ENCODE measurements around the gene SELENOT. TPM values are rescaled to one million over a fixed set of nuclear protein-coding genes. Genes with fewer than 3 reads are reported as not detected.

SELENOT gene
- total RNA-seq, 1 experiment from 2014 or later, result 48.3 TPM

DNA sequence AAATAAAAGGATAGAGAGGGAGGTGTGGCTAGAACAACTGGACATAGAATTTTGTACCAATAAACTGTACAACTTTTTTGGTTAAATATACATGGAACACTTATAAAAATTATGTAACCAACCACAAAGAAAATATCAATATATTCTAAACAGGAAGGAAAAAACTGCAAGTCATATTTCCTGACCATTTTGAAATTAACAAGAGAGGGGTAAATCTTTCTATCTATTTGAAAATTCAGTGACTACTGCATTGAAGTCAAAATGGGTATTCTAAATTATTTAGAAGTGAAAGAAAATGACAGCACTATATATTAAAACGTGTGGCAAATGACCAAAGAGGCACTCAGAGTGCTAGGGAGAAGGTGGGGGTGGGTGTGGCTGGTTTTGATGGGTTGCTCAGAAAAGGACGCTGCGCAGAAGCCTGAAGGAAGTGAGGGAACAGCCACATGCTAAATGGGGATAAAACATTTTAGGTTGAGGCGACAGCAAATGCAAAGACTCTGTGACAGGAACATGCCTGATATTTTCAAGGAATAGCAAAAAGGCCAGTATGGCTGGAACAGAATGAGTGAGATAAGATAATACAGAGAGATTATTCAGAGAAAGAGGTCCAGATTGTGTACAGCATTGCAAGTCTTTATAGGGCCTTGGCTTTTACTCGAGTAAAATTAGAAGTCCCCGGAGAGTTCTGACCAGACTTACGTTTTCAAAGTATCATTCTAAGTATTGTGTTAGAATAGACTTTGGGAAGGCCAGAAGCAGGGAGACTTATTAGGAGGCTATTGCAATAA lies 59.5 kb downstream of the SELENOT start (continued):
- no peak for TF ChIP-seq IRF2 (CRISPR knock-in tag; IDR thresholded peaks at IDR 0.05; ENCODE audit: borderline replicate concordance, low read depth)
- TF ChIP-seq FOXK1 (CRISPR knock-in tag; IDR thresholded peaks at IDR 0.05), result no peak
- TF ChIP-seq OVOL2 (CRISPR knock-in tag; IDR thresholded peaks at IDR 0.05; ENCODE audit: borderline replicate concordance), result no peak
- TF ChIP-seq ZNF232 (CRISPR knock-in tag; IDR thresholded peaks at IDR 0.05), result no peak

DNA sequence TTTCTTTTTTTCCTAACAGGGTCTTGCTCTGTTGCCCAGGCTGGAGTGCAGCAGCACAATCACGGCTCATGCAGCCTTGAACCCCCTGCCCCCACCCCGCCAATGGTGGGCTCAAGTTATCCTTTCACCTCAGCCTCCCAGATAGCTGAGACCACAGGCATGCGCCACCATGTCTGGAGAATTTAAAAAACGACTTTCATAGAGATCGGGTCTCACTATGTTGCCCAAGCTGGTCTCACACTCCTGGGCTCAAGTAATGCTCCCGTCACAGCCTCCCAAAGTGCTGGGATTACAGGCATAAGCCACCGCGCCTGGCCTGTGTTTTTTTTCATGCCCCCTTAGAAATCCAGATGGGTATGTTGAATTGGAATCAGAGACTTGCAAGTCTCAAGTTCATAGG lies 60.3 kb downstream of the SELENOT start:
- TF ChIP-seq ZNF121 (CRISPR knock-in tag; IDR thresholded peaks at IDR 0.05), result peak; percentile 61; the same call in 1 of the 2 replicates
- TF ChIP-seq FOXK1 (CRISPR knock-in tag; IDR thresholded peaks at IDR 0.05), result no peak
- H3K27ac Mint-ChIP-seq, result no peak overlapping the region
- CTCF ChIA-PET, result no interaction called here
- DNase-seq (ENCODE audit: low spot score), result no peak
- POLR2A ChIA-PET, result no interaction called here
- ATAC-seq, result no peak
- H3K27me3 Mint-ChIP-seq (ENCODE audit: low read depth), result no peaks in the 10 kb centered on the region
- H3K4me3 Mint-ChIP-seq, result no peak overlapping the region
- no peaks in the 10 kb centered on the region for H3K36me3 Mint-ChIP-seq
- H3K9me3 Mint-ChIP-seq, result no peaks in the 10 kb centered on the region
- H3K4me1 Mint-ChIP-seq, result no peaks in the 10 kb centered on the region

DNA sequence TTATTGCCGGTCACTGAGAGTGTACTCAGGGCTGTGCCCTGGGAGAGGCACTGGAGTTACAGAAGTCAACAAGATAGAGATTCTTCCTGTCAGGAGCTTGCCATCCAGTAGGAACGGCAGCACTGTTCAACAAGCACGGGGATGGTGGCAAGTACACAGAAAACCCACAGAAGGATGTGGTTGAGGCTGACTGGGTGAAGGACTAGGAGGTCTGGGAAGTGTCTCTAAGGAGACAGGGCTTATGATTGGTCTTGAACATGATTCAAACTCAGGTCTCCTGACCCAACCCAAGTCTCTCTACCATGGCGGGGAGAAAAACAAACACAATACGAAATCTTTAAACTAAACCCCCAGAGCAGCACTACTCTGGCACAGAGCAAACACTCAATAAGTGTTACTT lies 63.0 kb downstream of the SELENOT start:
- no peaks in the 10 kb centered on the region for H3K9me3 Mint-ChIP-seq
- POLR2A ChIA-PET, result no interaction called here
- CTCF ChIA-PET, result interaction anchor here (0.5 to 0.7 kb wide), 2 partner anchors 440 to 1159 kb away, joined by 3 to 4 read pairs; no protein-coding TSS in a partner anchor
- H3K27ac Mint-ChIP-seq, result no peak overlapping the region
- TF ChIP-seq CREB1 (CRISPR knock-in tag; IDR thresholded peaks at IDR 0.05) (no peak), NR3C1 (CRISPR knock-in tag; conservative IDR thresholded peaks at IDR 0.05; ENCODE audit: low read depth) (no peak), TEAD4 (CRISPR knock-in tag; IDR thresholded peaks at IDR 0.05) (no peak), GABPB1 (CRISPR knock-in tag; IDR thresholded peaks at IDR 0.05) (no peak), SMAD3 (CRISPR knock-in tag; IDR thresholded peaks at IDR 0.05; ENCODE audit: borderline replicate concordance) (no peak), TP53 (CRISPR knock-in tag; IDR thresholded peaks at IDR 0.05) (no peak), ZNF219 (CRISPR knock-in tag; IDR thresholded peaks at IDR 0.05; ENCODE audit: borderline replicate concordance) (no peak)
- TF ChIP-seq, protein P1, sequence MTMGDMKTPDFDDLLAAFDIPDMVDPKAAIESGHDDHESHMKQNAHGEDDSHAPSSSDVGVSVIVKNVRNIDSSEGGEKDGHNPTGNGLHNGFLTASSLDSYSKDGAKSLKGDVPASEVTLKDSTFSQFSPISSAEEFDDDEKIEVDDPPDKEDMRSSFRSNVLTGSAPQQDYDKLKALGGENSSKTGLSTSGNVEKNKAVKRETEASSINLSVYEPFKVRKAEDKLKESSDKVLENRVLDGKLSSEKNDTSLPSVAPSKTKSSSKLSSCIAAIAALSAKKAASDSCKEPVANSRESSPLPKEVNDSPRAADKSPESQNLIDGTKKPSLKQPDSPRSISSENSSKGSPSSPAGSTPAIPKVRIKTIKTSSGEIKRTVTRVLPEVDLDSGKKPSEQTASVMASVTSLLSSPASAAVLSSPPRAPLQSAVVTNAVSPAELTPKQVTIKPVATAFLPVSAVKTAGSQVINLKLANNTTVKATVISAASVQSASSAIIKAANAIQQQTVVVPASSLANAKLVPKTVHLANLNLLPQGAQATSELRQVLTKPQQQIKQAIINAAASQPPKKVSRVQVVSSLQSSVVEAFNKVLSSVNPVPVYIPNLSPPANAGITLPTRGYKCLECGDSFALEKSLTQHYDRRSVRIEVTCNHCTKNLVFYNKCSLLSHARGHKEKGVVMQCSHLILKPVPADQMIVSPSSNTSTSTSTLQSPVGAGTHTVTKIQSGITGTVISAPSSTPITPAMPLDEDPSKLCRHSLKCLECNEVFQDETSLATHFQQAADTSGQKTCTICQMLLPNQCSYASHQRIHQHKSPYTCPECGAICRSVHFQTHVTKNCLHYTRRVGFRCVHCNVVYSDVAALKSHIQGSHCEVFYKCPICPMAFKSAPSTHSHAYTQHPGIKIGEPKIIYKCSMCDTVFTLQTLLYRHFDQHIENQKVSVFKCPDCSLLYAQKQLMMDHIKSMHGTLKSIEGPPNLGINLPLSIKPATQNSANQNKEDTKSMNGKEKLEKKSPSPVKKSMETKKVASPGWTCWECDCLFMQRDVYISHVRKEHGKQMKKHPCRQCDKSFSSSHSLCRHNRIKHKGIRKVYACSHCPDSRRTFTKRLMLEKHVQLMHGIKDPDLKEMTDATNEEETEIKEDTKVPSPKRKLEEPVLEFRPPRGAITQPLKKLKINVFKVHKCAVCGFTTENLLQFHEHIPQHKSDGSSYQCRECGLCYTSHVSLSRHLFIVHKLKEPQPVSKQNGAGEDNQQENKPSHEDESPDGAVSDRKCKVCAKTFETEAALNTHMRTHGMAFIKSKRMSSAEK (CRISPR knock-in tag; IDR thresholded peaks at IDR 0.05; ENCODE audit: borderline replicate concordance), result no peak
- TF ChIP-seq, protein P2, sequence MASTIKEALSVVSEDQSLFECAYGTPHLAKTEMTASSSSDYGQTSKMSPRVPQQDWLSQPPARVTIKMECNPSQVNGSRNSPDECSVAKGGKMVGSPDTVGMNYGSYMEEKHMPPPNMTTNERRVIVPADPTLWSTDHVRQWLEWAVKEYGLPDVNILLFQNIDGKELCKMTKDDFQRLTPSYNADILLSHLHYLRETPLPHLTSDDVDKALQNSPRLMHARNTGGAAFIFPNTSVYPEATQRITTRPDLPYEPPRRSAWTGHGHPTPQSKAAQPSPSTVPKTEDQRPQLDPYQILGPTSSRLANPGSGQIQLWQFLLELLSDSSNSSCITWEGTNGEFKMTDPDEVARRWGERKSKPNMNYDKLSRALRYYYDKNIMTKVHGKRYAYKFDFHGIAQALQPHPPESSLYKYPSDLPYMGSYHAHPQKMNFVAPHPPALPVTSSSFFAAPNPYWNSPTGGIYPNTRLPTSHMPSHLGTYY (CRISPR knock-in tag; IDR thresholded peaks at IDR 0.05), result no peak
- TF ChIP-seq, protein P3, sequence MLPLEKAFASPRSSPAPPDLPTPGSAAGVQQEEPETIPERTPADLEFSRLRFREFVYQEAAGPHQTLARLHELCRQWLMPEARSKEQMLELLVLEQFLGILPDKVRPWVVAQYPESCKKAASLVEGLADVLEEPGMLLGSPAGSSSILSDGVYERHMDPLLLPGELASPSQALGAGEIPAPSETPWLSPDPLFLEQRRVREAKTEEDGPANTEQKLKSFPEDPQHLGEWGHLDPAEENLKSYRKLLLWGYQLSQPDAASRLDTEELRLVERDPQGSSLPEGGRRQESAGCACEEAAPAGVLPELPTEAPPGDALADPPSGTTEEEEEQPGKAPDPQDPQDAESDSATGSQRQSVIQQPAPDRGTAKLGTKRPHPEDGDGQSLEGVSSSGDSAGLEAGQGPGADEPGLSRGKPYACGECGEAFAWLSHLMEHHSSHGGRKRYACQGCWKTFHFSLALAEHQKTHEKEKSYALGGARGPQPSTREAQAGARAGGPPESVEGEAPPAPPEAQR (CRISPR knock-in tag; IDR thresholded peaks at IDR 0.05), result no peak
- H3K4me1 Mint-ChIP-seq, result no peaks in the 10 kb centered on the region
- H3K36me3 Mint-ChIP-seq, result no peaks in the 10 kb centered on the region
- no peak overlapping the region for H3K4me3 Mint-ChIP-seq
- ATAC-seq (no peak), DNase-seq (ENCODE audit: low spot score) (no peak)
- H3K27me3 Mint-ChIP-seq (ENCODE audit: low read depth), result no peaks in the 10 kb centered on the region
